Activated CD8-positive, alpha-beta memory T cell treated with anti-CD3 and anti-CD28 coated beads for 4 hours (primary cell): Measurements from ENCODE around the gene OSBPL8.
"Not testable (repeated sequence)": the region's sequence is repeated elsewhere in the genome, so short reads cannot be mapped to it uniquely, and the experiment has no call there.

Experiments used
- DNase-seq, 2 donors: peaks; one replicate each; pipeline ENCODE4 v3.0.0-alpha.2; 2020; ENCODE audit warnings: low read depth in 2 of 2

The OSBPL8 gene

GRCh38 chr12:76364131-76364530, 195.4 kb downstream of the OSBPL8 start:
- not testable (repeated sequence) for DNase-seq

GRCh38 chr12:76360316-76360715, 199.3 kb downstream of the OSBPL8 start:
- no peak for DNase-seq

- no peak for DNase-seq
These were observed 203.5 kb downstream of the OSBPL8 start for GRCh38 chr12:76356071-76356470.

- DNase-seq, result peak; percentile 67 to 72
These were observed 211.3 kb downstream of the OSBPL8 start, which contains the start of gene BBS10 for GRCh38 chr12:76348079-76348901. TSS of gene BBS10 (minus strand) at chr12:76348415. CDS start at chr12:76348358, 57 bp downstream.

- DNase-seq, result no peak
These were observed 212.7 kb downstream of the OSBPL8 start for GRCh38 chr12:76346798-76347420.

- DNase-seq, result no peak
These were observed 213.3 kb downstream of the OSBPL8 start for GRCh38 chr12:76346236-76346635.

- no peak for DNase-seq
These were observed 214.0 kb downstream of the OSBPL8 start for GRCh38 chr12:76345569-76345968.

- DNase-seq, result no peak
These were observed 218.0 kb downstream of the OSBPL8 start for GRCh38 chr12:76341436-76342030.

GRCh38 chr12:76340680-76341435, 218.7 kb downstream of the OSBPL8 start:
- no peak for DNase-seq

- DNase-seq, result no peak
These were observed 222.0 kb downstream of the OSBPL8 start for GRCh38 chr12:76337583-76337982.

GRCh38 chr12:76332606-76333005, 227.0 kb downstream of the OSBPL8 start:
- DNase-seq, result no peak

- no peak for DNase-seq
These were observed 230.0 kb downstream of the OSBPL8 start for GRCh38 chr12:76329606-76330005.

GRCh38 chr12:76329159-76329558, 230.4 kb downstream of the OSBPL8 start:
- DNase-seq, result no peak

GRCh38 chr12:76319595-76320319, 239.8 kb downstream of the OSBPL8 start:
- DNase-seq, result not testable (repeated sequence)

GRCh38 chr12:76318773-76319594, 240.6 kb downstream of the OSBPL8 start:
- no peak for DNase-seq

GRCh38 chr12:76317976-76318375, 241.6 kb downstream of the OSBPL8 start:
- no peak for DNase-seq

GRCh38 chr12:76316468-76316867, 243.1 kb downstream of the OSBPL8 start:
- DNase-seq, result no peak

GRCh38 chr12:76313299-76313698, 246.3 kb downstream of the OSBPL8 start:
- no peak for DNase-seq

GRCh38 chr12:76312315-76312714, 247.3 kb downstream of the OSBPL8 start:
- DNase-seq, result no peak

GRCh38 chr12:76311796-76312195, 247.8 kb downstream of the OSBPL8 start:
- DNase-seq, result no peak
